WTC11 (cell line): ENCODE measurements around the gene CACNA1C. TPM values are rescaled to one million over a fixed set of nuclear protein-coding genes. Genes with fewer than 3 reads are reported as not detected.

Experiments used
- ATAC-seq: fragments of 200-7000 bp; cut with Tn5 transposase; 2 replicates; pipeline ENCODE4 v1.10.0; 2021; ENCODE audit warnings: mild to moderate bottlenecking, moderate library complexity
- CTCF ChIA-PET: fragments of 300-600 bp; sonication (Branson Sonifier 250); formaldehyde crosslinking; loops from one replicate; lab custom pipeline; 2021; ENCODE audit warnings: antibody characterized with exemption; lab: Charles Lee
- POLR2A ChIA-PET: fragments of 350-600 bp; sonication (Branson Sonifier 250); formaldehyde crosslinking; loops from one replicate; lab custom pipeline; 2021; ENCODE audit warnings: antibody characterized with exemption; lab: Charles Lee
- DNase-seq: peaks from one replicate; pipeline ENCODE4 v3.0.0; 2021; ENCODE audit warnings: low spot score
- H3K27ac Mint-ChIP-seq: 2 replicates; pipeline ENCODE4 v1.8.0; 2021; ENCODE audit warnings: mixed read lengths
- H3K27me3 Mint-ChIP-seq: 2 replicates; pipeline ENCODE4 v1.8.0; 2021; ENCODE audit warnings: low read depth, mild to moderate bottlenecking, moderate library complexity, mixed read lengths
- H3K36me3 Mint-ChIP-seq: 2 replicates; pipeline ENCODE4 v1.8.0; 2021; ENCODE audit warnings: mixed read lengths
- H3K4me1 Mint-ChIP-seq: 2 replicates; pipeline ENCODE4 v1.8.0; 2022; ENCODE audit warnings: mixed read lengths
- H3K4me3 Mint-ChIP-seq: 2 replicates; pipeline ENCODE4 v1.8.0; 2021; ENCODE audit warnings: mild to moderate bottlenecking, moderate library complexity, mixed read lengths
- H3K9me3 Mint-ChIP-seq: 2 replicates; pipeline ENCODE4 v1.8.0; 2021; ENCODE audit warnings: mixed read lengths
- ATF1 ChIP-seq: sonication (generic); formaldehyde crosslinking; IDR thresholded peaks from 2 replicates; pipeline ENCODE4 v1.8.1; 2023; ENCODE audit warnings: mild to moderate bottlenecking, moderate library complexity, missing genetic modification reagents
- ETV6 ChIP-seq: sonication (generic); formaldehyde crosslinking; IDR thresholded peaks from 2 replicates; pipeline ENCODE4 v1.8.1; 2022; ENCODE audit warnings: mild to moderate bottlenecking, missing genetic modification reagents
- FOXP1 ChIP-seq: sonication (generic); formaldehyde crosslinking; IDR thresholded peaks from 2 replicates; pipeline ENCODE4 v1.8.0; 2022; ENCODE audit warnings: missing genetic modification reagents, mild to moderate bottlenecking, moderate library complexity, borderline replicate concordance
- GABPB1 ChIP-seq: sonication (generic); formaldehyde crosslinking; IDR thresholded peaks from 2 replicates; pipeline ENCODE4 v1.8.1; 2023; ENCODE audit warnings: mild to moderate bottlenecking, missing genetic modification reagents
- GTF2I ChIP-seq: fragments of 250-450 bp; sonication (Bioruptor Pico); conservative IDR thresholded peaks from 2 replicates; pipeline ENCODE4 v1.4.0; 2021; ENCODE audit warnings: mild to moderate bottlenecking
- HMGA2 ChIP-seq: fragments of 250-450 bp; sonication (Bioruptor Pico); IDR thresholded peaks from 2 replicates; pipeline ENCODE4 v1.4.0; 2021; ENCODE audit warnings: mild to moderate bottlenecking, moderate library complexity
- MXD4 ChIP-seq: fragments of 250-450 bp; sonication (Bioruptor Pico); IDR thresholded peaks from 2 replicates; pipeline ENCODE4 v1.8.0; 2021; ENCODE audit warnings: mild to moderate bottlenecking, moderate library complexity, borderline replicate concordance
- RELA ChIP-seq: sonication (generic); formaldehyde crosslinking; IDR thresholded peaks from 2 replicates; pipeline ENCODE4 v1.8.1; 2022; ENCODE audit warnings: missing genetic modification reagents, mild to moderate bottlenecking, borderline replicate concordance
- TEAD4 ChIP-seq: sonication (generic); formaldehyde crosslinking; IDR thresholded peaks from 2 replicates; pipeline ENCODE4 v1.8.0; 2022; ENCODE audit warnings: mild to moderate bottlenecking, missing genetic modification reagents
- TP53 ChIP-seq: sonication (generic); formaldehyde crosslinking; IDR thresholded peaks from 2 replicates; pipeline ENCODE4 v1.8.1; 2023; ENCODE audit warnings: mild to moderate bottlenecking, missing genetic modification reagents
- ZBTB21 ChIP-seq: sonication (generic); formaldehyde crosslinking; IDR thresholded peaks from 2 replicates; pipeline ENCODE4 v1.8.1; 2023; ENCODE audit warnings: mild to moderate bottlenecking, missing genetic modification reagents, borderline replicate concordance
- total RNA-seq: library from RNA; stranded (reverse); gene quantifications from 3 replicates; pipeline ENCODE4 v1.2.3, GENCODE V29; 2021
- TF ChIP-seq, protein P1 (sequence below): fragments of 250-450 bp; sonication (Bioruptor Pico); IDR thresholded peaks from 2 replicates; pipeline ENCODE4 v1.9.0; 2021; ENCODE audit warnings: moderate library complexity, mild to moderate bottlenecking, inconsistent platforms, borderline replicate concordance
- TF ChIP-seq, protein P2 (sequence below): sonication (generic); formaldehyde crosslinking; IDR thresholded peaks from 2 replicates; pipeline ENCODE4 v1.8.1; 2023; ENCODE audit warnings: mild to moderate bottlenecking, missing genetic modification reagents, moderate library complexity
- TF ChIP-seq, protein P3 (sequence below): sonication (generic); formaldehyde crosslinking; IDR thresholded peaks from 2 replicates; pipeline ENCODE4 v1.8.0; 2022; ENCODE audit warnings: missing genetic modification reagents
- TF ChIP-seq, protein P4 (sequence below): fragments of 250-450 bp; sonication (Bioruptor Pico); conservative IDR thresholded peaks from 2 replicates; pipeline ENCODE4 v1.9.0; 2021; ENCODE audit warnings: mild to moderate bottlenecking
- TF ChIP-seq, protein P5 (sequence below): sonication (generic); formaldehyde crosslinking; IDR thresholded peaks from 2 replicates; pipeline ENCODE4 v1.8.1; 2022; ENCODE audit warnings: mild to moderate bottlenecking, missing genetic modification reagents, moderate library complexity, borderline replicate concordance
- TF ChIP-seq, protein P6 (sequence below): fragments of 250-450 bp; sonication (Bioruptor Pico); IDR thresholded peaks from 2 replicates; pipeline ENCODE4 v1.8.0; 2021; ENCODE audit warnings: mild to moderate bottlenecking
- TF ChIP-seq, protein P7 (sequence below): fragments of 250-450 bp; sonication (Bioruptor Pico); IDR thresholded peaks from 2 replicates; pipeline ENCODE4 v1.9.0; 2021; ENCODE audit warnings: mild to moderate bottlenecking, borderline replicate concordance
- TF ChIP-seq, protein P8 (sequence below): sonication (generic); formaldehyde crosslinking; IDR thresholded peaks from 2 replicates; pipeline ENCODE4 v1.8.1; 2023; ENCODE audit warnings: mild to moderate bottlenecking, missing genetic modification reagents

The CACNA1C gene
- total RNA-seq, 1 experiment from 2014 or later: 1.7 TPM

DNA sequence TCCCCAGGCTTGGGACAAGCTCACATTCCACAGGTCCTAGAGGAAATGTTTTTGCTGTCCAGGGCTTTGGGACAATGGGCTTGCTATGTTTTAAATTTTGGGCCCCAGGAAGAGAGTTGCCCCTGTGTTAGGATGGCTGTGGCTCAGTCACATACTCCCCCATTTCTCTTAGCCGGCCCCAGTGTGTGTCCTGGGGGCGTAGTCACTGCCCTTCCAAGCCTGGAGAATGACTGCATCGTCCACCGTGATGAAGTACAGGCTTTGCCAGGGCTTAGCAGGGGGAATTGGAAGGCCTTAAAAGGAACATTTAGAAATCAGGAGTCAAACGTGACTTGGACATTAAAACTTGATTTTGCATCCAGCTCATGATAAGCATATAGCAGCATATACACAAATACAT is 293.6 kb downstream of the CACNA1C start:
- H3K4me3 Mint-ChIP-seq: no peak overlapping the region
- H3K36me3 Mint-ChIP-seq: no peaks in the 10 kb centered on the region
- ChIA-PET CTCF (no interaction called here), POLR2A (no interaction called here)
- DNase-seq (no peak), ATAC-seq (no peak)
- H3K4me1 Mint-ChIP-seq: peaks cover 22% of the 10 kb centered on the region
- H3K27me3 Mint-ChIP-seq: no peaks in the 10 kb centered on the region
- TF ChIP-seq FOXP1 (no peak), ATF1 (CRISPR knock-in tag) (no peak), TEAD4 (CRISPR knock-in tag) (no peak), TP53 (CRISPR knock-in tag) (no peak), MXD4 (no peak), RELA (no peak), GTF2I (CRISPR knock-in tag) (no peak), ETV6 (CRISPR knock-in tag) (no peak)
- TF ChIP-seq, protein P1, sequence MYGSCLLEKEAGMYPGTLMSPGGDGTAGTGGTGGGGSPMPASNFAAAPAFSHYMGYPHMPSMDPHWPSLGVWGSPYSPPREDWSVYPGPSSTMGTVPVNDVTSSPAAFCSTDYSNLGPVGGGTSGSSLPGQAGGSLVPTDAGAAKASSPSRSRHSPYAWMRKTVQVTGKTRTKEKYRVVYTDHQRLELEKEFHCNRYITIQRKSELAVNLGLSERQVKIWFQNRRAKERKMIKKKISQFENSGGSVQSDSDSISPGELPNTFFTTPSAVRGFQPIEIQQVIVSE (CRISPR knock-in tag): no peak
- TF ChIP-seq, protein P2, sequence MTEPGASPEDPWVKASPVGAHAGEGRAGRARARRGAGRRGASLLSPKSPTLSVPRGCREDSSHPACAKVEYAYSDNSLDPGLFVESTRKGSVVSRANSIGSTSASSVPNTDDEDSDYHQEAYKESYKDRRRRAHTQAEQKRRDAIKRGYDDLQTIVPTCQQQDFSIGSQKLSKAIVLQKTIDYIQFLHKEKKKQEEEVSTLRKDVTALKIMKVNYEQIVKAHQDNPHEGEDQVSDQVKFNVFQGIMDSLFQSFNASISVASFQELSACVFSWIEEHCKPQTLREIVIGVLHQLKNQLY (CRISPR knock-in tag): no peak
- TF ChIP-seq, protein P3, sequence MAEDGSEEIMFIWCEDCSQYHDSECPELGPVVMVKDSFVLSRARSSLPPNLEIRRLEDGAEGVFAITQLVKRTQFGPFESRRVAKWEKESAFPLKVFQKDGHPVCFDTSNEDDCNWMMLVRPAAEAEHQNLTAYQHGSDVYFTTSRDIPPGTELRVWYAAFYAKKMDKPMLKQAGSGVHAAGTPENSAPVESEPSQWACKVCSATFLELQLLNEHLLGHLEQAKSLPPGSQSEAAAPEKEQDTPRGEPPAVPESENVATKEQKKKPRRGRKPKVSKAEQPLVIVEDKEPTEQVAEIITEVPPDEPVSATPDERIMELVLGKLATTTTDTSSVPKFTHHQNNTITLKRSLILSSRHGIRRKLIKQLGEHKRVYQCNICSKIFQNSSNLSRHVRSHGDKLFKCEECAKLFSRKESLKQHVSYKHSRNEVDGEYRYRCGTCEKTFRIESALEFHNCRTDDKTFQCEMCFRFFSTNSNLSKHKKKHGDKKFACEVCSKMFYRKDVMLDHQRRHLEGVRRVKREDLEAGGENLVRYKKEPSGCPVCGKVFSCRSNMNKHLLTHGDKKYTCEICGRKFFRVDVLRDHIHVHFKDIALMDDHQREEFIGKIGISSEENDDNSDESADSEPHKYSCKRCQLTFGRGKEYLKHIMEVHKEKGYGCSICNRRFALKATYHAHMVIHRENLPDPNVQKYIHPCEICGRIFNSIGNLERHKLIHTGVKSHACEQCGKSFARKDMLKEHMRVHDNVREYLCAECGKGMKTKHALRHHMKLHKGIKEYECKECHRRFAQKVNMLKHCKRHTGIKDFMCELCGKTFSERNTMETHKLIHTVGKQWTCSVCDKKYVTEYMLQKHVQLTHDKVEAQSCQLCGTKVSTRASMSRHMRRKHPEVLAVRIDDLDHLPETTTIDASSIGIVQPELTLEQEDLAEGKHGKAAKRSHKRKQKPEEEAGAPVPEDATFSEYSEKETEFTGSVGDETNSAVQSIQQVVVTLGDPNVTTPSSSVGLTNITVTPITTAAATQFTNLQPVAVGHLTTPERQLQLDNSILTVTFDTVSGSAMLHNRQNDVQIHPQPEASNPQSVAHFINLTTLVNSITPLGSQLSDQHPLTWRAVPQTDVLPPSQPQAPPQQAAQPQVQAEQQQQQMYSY: no peak
- TF ChIP-seq, protein P4, sequence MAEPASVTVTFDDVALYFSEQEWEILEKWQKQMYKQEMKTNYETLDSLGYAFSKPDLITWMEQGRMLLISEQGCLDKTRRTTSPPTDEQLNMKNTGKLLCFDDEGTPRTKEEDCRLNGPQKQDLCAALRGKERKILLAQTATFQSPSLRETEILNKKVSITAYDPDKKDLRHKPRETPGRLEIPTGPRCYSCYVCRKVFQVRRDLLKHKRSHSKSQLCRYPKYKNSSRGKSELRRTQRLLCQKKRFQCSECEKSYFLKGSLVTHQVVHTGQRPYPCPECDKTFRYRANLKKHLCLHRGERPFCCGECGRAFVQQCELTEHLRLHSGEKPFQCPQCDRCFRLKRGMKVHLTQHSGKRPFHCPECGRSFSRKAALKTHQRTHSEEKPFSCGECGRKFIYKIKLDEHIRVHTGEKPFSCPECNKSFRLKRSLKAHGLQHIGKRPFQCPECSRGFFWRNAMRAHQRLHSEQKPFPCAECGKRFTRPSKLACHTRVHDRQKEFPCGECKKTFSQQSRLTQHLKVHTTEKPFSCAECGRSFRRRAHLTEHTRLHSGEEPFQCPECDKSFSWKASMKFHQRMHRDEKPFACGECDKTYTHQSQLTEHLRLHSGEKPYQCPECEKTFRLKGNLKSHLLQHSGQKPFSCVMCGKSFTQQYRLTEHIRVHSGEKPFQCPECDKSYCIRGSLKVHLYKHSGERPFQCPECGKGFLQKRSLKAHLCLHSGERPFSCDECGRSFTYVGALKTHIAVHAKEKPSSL (CRISPR knock-in tag): no peak
- TF ChIP-seq, protein P5, sequence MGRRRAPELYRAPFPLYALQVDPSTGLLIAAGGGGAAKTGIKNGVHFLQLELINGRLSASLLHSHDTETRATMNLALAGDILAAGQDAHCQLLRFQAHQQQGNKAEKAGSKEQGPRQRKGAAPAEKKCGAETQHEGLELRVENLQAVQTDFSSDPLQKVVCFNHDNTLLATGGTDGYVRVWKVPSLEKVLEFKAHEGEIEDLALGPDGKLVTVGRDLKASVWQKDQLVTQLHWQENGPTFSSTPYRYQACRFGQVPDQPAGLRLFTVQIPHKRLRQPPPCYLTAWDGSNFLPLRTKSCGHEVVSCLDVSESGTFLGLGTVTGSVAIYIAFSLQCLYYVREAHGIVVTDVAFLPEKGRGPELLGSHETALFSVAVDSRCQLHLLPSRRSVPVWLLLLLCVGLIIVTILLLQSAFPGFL: no peak
- H3K27ac Mint-ChIP-seq: no peak overlapping the region
- H3K9me3 Mint-ChIP-seq: no peaks in the 10 kb centered on the region

DNA sequence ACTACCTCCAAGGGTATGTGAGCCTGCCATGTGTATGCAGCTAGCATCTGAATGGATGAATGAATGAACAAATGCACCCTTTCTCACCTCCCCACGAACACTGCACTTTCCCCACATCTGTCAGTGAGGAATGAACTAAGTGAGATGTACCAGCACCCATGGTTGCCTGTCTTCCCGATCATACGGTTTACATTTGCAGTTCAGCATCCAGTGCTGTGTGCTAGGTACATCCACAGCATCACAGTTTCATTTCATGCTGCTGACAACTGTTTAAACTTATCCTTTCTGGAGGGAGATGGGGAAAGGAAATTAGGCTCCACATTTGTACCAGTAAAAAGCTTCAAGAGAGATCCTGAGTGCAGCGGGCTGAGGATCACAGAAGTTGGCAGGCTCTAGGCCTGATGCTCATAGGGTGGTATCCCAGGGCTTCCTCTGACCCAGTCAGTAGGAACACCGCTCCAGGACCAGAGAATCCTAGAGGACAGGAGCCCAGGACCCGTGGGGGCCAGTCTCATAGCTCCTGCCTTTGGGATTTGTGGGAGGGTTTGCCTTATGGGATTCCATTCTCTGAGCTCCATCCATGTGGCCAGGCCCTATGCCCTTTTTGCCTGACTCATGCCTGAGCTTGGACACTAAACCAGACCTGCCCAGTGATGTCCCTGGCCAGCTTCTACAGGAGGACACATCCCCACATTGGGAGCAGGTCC is 294.5 kb downstream of the CACNA1C start:
- no peak for ATAC-seq
- DNase-seq: no peak
- Mint-ChIP-seq H3K4me1 (peaks cover 22% of the 10 kb centered on the region), H3K4me3 (no peak overlapping the region), H3K36me3 (no peaks in the 10 kb centered on the region), H3K27ac (no peak overlapping the region), H3K27me3 (no peaks in the 10 kb centered on the region), H3K9me3 (no peaks in the 10 kb centered on the region)
- POLR2A ChIA-PET: no interaction called here
- CTCF ChIA-PET: interaction anchor here (1.5 kb wide), 1 partner anchor 48 kb away, joined by 5 read pairs; no protein-coding TSS in a partner anchor
- TF ChIP-seq, protein P6, sequence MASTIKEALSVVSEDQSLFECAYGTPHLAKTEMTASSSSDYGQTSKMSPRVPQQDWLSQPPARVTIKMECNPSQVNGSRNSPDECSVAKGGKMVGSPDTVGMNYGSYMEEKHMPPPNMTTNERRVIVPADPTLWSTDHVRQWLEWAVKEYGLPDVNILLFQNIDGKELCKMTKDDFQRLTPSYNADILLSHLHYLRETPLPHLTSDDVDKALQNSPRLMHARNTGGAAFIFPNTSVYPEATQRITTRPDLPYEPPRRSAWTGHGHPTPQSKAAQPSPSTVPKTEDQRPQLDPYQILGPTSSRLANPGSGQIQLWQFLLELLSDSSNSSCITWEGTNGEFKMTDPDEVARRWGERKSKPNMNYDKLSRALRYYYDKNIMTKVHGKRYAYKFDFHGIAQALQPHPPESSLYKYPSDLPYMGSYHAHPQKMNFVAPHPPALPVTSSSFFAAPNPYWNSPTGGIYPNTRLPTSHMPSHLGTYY (CRISPR knock-in tag): no peak
- TF ChIP-seq, protein P7, sequence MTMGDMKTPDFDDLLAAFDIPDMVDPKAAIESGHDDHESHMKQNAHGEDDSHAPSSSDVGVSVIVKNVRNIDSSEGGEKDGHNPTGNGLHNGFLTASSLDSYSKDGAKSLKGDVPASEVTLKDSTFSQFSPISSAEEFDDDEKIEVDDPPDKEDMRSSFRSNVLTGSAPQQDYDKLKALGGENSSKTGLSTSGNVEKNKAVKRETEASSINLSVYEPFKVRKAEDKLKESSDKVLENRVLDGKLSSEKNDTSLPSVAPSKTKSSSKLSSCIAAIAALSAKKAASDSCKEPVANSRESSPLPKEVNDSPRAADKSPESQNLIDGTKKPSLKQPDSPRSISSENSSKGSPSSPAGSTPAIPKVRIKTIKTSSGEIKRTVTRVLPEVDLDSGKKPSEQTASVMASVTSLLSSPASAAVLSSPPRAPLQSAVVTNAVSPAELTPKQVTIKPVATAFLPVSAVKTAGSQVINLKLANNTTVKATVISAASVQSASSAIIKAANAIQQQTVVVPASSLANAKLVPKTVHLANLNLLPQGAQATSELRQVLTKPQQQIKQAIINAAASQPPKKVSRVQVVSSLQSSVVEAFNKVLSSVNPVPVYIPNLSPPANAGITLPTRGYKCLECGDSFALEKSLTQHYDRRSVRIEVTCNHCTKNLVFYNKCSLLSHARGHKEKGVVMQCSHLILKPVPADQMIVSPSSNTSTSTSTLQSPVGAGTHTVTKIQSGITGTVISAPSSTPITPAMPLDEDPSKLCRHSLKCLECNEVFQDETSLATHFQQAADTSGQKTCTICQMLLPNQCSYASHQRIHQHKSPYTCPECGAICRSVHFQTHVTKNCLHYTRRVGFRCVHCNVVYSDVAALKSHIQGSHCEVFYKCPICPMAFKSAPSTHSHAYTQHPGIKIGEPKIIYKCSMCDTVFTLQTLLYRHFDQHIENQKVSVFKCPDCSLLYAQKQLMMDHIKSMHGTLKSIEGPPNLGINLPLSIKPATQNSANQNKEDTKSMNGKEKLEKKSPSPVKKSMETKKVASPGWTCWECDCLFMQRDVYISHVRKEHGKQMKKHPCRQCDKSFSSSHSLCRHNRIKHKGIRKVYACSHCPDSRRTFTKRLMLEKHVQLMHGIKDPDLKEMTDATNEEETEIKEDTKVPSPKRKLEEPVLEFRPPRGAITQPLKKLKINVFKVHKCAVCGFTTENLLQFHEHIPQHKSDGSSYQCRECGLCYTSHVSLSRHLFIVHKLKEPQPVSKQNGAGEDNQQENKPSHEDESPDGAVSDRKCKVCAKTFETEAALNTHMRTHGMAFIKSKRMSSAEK (CRISPR knock-in tag): no peak
- TF ChIP-seq GABPB1: no peak
- TF ChIP-seq, protein P8, sequence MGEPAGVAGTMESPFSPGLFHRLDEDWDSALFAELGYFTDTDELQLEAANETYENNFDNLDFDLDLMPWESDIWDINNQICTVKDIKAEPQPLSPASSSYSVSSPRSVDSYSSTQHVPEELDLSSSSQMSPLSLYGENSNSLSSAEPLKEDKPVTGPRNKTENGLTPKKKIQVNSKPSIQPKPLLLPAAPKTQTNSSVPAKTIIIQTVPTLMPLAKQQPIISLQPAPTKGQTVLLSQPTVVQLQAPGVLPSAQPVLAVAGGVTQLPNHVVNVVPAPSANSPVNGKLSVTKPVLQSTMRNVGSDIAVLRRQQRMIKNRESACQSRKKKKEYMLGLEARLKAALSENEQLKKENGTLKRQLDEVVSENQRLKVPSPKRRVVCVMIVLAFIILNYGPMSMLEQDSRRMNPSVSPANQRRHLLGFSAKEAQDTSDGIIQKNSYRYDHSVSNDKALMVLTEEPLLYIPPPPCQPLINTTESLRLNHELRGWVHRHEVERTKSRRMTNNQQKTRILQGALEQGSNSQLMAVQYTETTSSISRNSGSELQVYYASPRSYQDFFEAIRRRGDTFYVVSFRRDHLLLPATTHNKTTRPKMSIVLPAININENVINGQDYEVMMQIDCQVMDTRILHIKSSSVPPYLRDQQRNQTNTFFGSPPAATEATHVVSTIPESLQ: no peak
- TF ChIP-seq HMGA2: no peak
- no peak for TF ChIP-seq ZBTB21 (CRISPR knock-in tag)
